CD4-positive, CD25-positive, alpha-beta regulatory T cell (primary cell): ENCODE measurements around the gene APOM. TPM values are rescaled to one million over a fixed set of nuclear protein-coding genes. Genes with fewer than 3 reads are reported as not detected.

ENCODE experiments used
- ATAC-seq, 2 donors: fragments of 150-1000 bp; cut with Tn5 transposase; one replicate each; pipeline ENCODE4 v1.10.0; 2021; ENCODE audit warnings: low read depth in 2 of 2, moderate number of reproducible peaks in 2 of 2, moderate library complexity in 1 of 2
- DNase-seq, 3 donors: peaks; one replicate each; pipeline versions ENCODE4 v3.0.0 to v3.0.0-alpha.2; 2012 to 2022; ENCODE audit warnings: mixed read lengths in 1 of 3
- H3K27ac ChIP-seq: one replicate; pipeline ENCODE4 v1.7.0; 2013; ENCODE audit warnings: mild to moderate bottlenecking, low read length; ENCODE audit not compliant: insufficient read depth, poor library complexity, severe bottlenecking
- H3K27me3 ChIP-seq: one replicate; pipeline ENCODE4 v1.7.0; 2013; ENCODE audit warnings: low read length; ENCODE audit not compliant: control insufficient read depth, insufficient read depth
- H3K36me3 ChIP-seq: one replicate; pipeline ENCODE4 v1.7.0; 2013; ENCODE audit warnings: mild to moderate bottlenecking, low read length, moderate library complexity; ENCODE audit not compliant: control insufficient read depth, insufficient read depth
- H3K4me1 ChIP-seq: 2 replicates; pipeline ENCODE4 v1.7.0; 2013; ENCODE audit warnings: mild to moderate bottlenecking, low read length; ENCODE audit not compliant: insufficient read depth, control insufficient read depth, poor library complexity, severe bottlenecking
- H3K4me3 ChIP-seq: one replicate; pipeline ENCODE4 v1.7.0; 2013; ENCODE audit warnings: low read depth, mild to moderate bottlenecking, low read length, moderate library complexity
- H3K9me3 ChIP-seq, 2 experiments: 1 replicate in 1 of 2; 2 replicates in 1 of 2; pipeline ENCODE4 v1.7.0; 2013; ENCODE audit warnings: low read length in 2 of 2, mild to moderate bottlenecking in 1 of 2, moderate library complexity in 1 of 2; ENCODE audit not compliant: control insufficient read depth in 2 of 2
- H3K27ac Mint-ChIP-seq, 3 donors: one replicate each; pipeline ENCODE4 v1.8.0; 2020 to 2022; ENCODE audit warnings: mild to moderate bottlenecking in 3 of 3, mixed read lengths in 3 of 3, moderate library complexity in 2 of 3
- H3K27me3 Mint-ChIP-seq: one replicate; pipeline ENCODE4 v1.8.0; 2022; ENCODE audit warnings: mild to moderate bottlenecking, mixed read lengths
- H3K36me3 Mint-ChIP-seq: one replicate; pipeline ENCODE4 v1.8.0; 2020; ENCODE audit warnings: mixed read lengths
- H3K4me1 Mint-ChIP-seq, 4 donors: one replicate each; pipeline ENCODE4 v1.8.0; 2020 to 2022; ENCODE audit warnings: mixed read lengths in 4 of 4, mild to moderate bottlenecking in 1 of 4
- H3K4me3 Mint-ChIP-seq, 4 donors: one replicate each; pipeline ENCODE4 v1.8.0; 2020 to 2022; ENCODE audit warnings: mild to moderate bottlenecking in 4 of 4, mixed read lengths in 4 of 4, moderate library complexity in 3 of 4
- H3K9me3 Mint-ChIP-seq, 7 donors: one replicate each; pipeline ENCODE4 v1.8.0; 2020 to 2022; ENCODE audit warnings: mixed read lengths in 7 of 7, mild to moderate bottlenecking in 3 of 7, moderate library complexity in 2 of 7
- polyA plus RNA-seq, 4 donors: library from polyadenylated mRNA; unstranded; fragments of 300-500 nt; fragmentation: Illumina TruSeq; gene quantifications; one replicate each; pipeline ENCODE4 v1.2.3, GENCODE V29; 2021
- total RNA-seq: library from RNA; stranded (reverse); gene quantifications from one replicate; pipeline ENCODE4 v1.2.3, GENCODE V29; 2022

APOM gene
- total and polyA plus RNA-seq, 5 donors from 2014 or later, result 1.7 to 4.1 (median 2.6) TPM

GRCh38 chr6:31654574-31655348 is 933 bp upstream of the APOM start:
- ATAC-seq (no peak), DNase-seq (no peak)
- Histone ChIP-seq H3K9me3 (no peaks in the 10 kb centered on the region), H3K4me3 (no peak overlapping the region), H3K27ac (no peak overlapping the region), H3K4me1 (peaks cover 50% of the 10 kb centered on the region), H3K27me3 (no peaks in the 10 kb centered on the region), H3K36me3 (peaks cover 17% of the 10 kb centered on the region)
- H3K36me3 Mint-ChIP-seq, result peaks cover 15% of the 10 kb centered on the region
- peaks cover 4 to 78% (median 45%) of the 10 kb centered on the region in 4 donors for H3K4me1 Mint-ChIP-seq
- H3K27ac Mint-ChIP-seq, result no peak overlapping the region
- peaks cover 0 to 7% (median 0%) of the 10 kb centered on the region in 7 donors for H3K9me3 Mint-ChIP-seq
- H3K27me3 Mint-ChIP-seq, result peaks cover 8% of the 10 kb centered on the region
- H3K4me3 Mint-ChIP-seq, result peak overlapping the region in 3 of 4 donors; percentile 56 to 99 (median 59)

- DNase-seq, result peak in 2 of 3 donors; percentile 23 to 58
Measured at GRCh38 chr6:31657406-31658157, 1.9 kb downstream of the APOM start.

GRCh38 chr6:31658158-31658688 is 2.5 kb downstream of the APOM start:
- no peaks in the 10 kb centered on the region for H3K9me3 Mint-ChIP-seq
- H3K4me1 Mint-ChIP-seq, result peaks cover 4 to 78% (median 43%) of the 10 kb centered on the region in 4 donors
- H3K27ac Mint-ChIP-seq, result peak overlapping the region; percentile 90 to 94 (median 93)
- no peaks in the 10 kb centered on the region for H3K9me3 ChIP-seq
- H3K27me3 Mint-ChIP-seq, result no peaks in the 10 kb centered on the region
- H3K4me3 Mint-ChIP-seq, result peak overlapping the region; percentile 90 to 99 (median 93)
- peaks cover 15% of the 10 kb centered on the region for H3K36me3 Mint-ChIP-seq
- DNase-seq (no peak), ATAC-seq (no peak)
- no peak overlapping the region for H3K4me3 ChIP-seq
- H3K27me3 ChIP-seq, result no peaks in the 10 kb centered on the region
- peak overlapping the region; percentile 76 for H3K27ac ChIP-seq
- H3K4me1 ChIP-seq, result peaks cover 61% of the 10 kb centered on the region
- peaks cover 22% of the 10 kb centered on the region for H3K36me3 ChIP-seq

More at GRCh38 chr6:31657406-31658157, 1.9 kb downstream of the APOM start:
- no peak for ATAC-seq
- Histone ChIP-seq H3K4me3 (no peak overlapping the region), H3K27me3 (no peaks in the 10 kb centered on the region), H3K36me3 (peaks cover 22% of the 10 kb centered on the region), H3K27ac (peak overlapping the region; percentile 76), H3K9me3 (no peaks in the 10 kb centered on the region), H3K4me1 (peaks cover 57% of the 10 kb centered on the region)
- peaks cover 5% of the 10 kb centered on the region for H3K27me3 Mint-ChIP-seq
- H3K36me3 Mint-ChIP-seq, result peaks cover 15% of the 10 kb centered on the region
- H3K27ac Mint-ChIP-seq, result peak overlapping the region; percentile 48 to 93 (median 85)
- H3K9me3 Mint-ChIP-seq, result no peaks in the 10 kb centered on the region
- peak overlapping the region; percentile 61 to 99 (median 93) for H3K4me3 Mint-ChIP-seq
- H3K4me1 Mint-ChIP-seq, result peaks cover 4 to 78% (median 44%) of the 10 kb centered on the region in 4 donors

- H3K36me3 ChIP-seq, result peaks cover 22% of the 10 kb centered on the region
- no peaks in the 10 kb centered on the region for H3K27me3 Mint-ChIP-seq
- peaks cover 18% of the 10 kb centered on the region for H3K36me3 Mint-ChIP-seq
- peak overlapping the region; percentile 88 to 94 (median 93) for H3K27ac Mint-ChIP-seq
- H3K4me1 ChIP-seq, result peaks cover 64% of the 10 kb centered on the region
- peak overlapping the region; percentile 76 for H3K27ac ChIP-seq
- DNase-seq (no peak), ATAC-seq (no peak)
- H3K4me3 Mint-ChIP-seq, result peak overlapping the region; percentile 92 to 99 (median 96)
- H3K27me3 ChIP-seq, result no peaks in the 10 kb centered on the region
- peaks cover 4 to 83% (median 51%) of the 10 kb centered on the region in 4 donors for H3K4me1 Mint-ChIP-seq
- peak overlapping the region; percentile 90 for H3K4me3 ChIP-seq
- no peaks in the 10 kb centered on the region for H3K9me3 Mint-ChIP-seq
- H3K9me3 ChIP-seq, result no peaks in the 10 kb centered on the region
Measured at GRCh38 chr6:31658983-31659648, 3.4 kb downstream of the APOM start.

DNA sequence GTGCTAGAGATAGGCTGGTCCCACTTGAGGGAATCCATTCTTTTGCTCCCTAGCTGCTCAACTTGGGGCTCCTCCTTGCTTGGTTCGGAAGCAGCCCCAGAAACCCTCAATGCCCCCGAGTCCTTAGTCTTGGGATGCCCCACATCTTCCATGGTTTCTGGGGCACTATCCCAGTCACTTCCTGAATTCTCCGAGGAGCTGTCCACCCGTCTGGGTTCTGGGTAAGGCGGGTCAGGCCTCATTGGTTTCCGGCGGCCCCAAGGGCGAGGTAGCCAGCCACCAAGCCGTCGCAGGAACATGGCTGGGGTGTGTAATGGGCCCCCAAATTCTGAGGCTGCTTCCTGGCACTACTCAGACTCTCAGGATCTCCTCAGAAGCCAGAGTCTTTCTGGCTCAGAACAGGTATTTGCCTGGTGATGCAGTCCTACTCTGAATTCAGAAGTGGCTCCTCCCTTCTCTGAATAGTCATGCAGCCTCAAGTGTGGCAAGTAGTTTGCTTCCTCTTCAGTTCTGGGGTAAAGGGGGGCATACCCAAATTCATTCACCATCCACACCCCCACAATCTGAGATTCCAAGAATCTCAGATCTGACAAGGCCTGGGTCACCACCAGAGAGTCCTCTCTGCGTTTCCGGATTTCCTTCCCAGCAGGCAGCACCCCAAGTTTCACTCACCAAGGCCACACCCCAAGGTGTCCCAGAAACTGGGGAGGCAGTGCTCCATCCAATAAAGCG is 4.1 kb downstream of the APOM start:
- H3K36me3 ChIP-seq, result peaks cover 22% of the 10 kb centered on the region
- H3K4me1 ChIP-seq, result peaks cover 70% of the 10 kb centered on the region
- H3K27me3 Mint-ChIP-seq, result no peaks in the 10 kb centered on the region

DNA sequence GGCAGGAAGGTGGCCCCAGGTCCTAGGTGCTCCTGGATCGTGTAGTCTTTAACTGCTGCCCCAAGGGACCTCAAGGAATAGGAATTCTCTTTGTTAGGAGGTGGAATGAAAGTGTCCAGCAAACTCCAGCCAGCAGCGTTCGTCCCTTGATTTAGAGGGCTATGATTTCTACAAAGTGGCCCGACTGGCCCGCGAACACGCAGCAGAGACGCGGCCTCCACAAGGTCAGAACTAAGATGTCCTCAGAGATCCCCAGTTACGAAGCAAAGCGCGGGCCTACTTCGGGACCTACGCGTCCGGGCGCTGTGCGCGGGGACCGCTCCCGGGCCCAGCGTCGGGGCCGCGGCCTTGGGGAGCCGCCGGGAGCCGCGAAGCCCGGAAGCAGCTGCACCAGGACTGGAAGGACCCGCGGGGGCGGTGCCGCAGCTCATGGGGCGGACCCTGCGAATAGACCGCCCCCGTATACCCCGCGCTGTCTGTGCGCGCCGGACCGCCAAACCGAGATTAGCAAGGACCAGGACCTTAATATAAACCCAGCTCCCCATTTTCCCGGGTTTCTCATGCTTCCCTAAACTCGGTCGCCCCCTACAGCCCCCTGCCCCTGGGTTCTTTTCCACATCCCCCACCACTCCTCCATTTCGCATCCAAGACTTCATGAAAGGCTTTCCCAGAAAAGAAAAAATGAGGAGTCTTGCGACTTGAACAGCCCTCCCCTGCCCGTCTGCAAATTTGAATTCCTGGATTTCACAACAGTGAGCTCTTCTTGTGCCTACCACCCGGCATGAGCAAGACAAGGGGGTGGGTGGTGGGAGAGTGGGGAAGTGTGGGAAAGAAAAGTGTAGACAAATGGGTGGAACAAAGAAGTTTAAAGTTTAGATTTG is 4.9 kb downstream of the APOM start, which contains the start of gene C6orf47:
C6orf47 (minus strand) TSS at position 398 of the 881 bp plus-strand sequence. CDS start 831 bp downstream, outside the sequence.
- no peaks in the 10 kb centered on the region for H3K27me3 ChIP-seq
- H3K36me3 Mint-ChIP-seq, result peaks cover 17% of the 10 kb centered on the region
- H3K9me3 ChIP-seq, result no peaks in the 10 kb centered on the region
- H3K9me3 Mint-ChIP-seq, result no peaks in the 10 kb centered on the region
- peaks cover 0 to 88% (median 58%) of the 10 kb centered on the region in 4 donors for H3K4me1 Mint-ChIP-seq
- no peaks in the 10 kb centered on the region for H3K27me3 Mint-ChIP-seq
- peak within 1 kb of the TSS; percentile 93 to 95 (median 94) for H3K27ac Mint-ChIP-seq
- peak within 1 kb of the TSS; percentile 92 to 99 (median 96) for H3K4me3 Mint-ChIP-seq
- ATAC-seq (peak; percentile 65 to 70), DNase-seq (peak; percentile 70 to 85 (median 72))
- H3K4me3 ChIP-seq, result peak within 1 kb of the TSS; percentile 90
- H3K27ac ChIP-seq, result peak within 1 kb of the TSS; percentile 76
- H3K36me3 ChIP-seq, result peaks cover 22% of the 10 kb centered on the region
- H3K4me1 ChIP-seq, result peaks cover 70% of the 10 kb centered on the region

More for the DNA sequence above, 4.1 kb downstream of the APOM start:
- H3K4me3 ChIP-seq, result peak overlapping the region; percentile 90
- H3K9me3 ChIP-seq, result no peaks in the 10 kb centered on the region
- Mint-ChIP-seq H3K9me3 (no peaks in the 10 kb centered on the region), H3K27ac (peak overlapping the region; percentile 93 to 95 (median 94)), H3K4me1 (peaks cover 0 to 90% (median 57%) of the 10 kb centered on the region in 4 donors), H3K4me3 (peak overlapping the region; percentile 92 to 99 (median 96)), H3K36me3 (peaks cover 20% of the 10 kb centered on the region)
- H3K27ac ChIP-seq, result peak overlapping the region; percentile 76
- ATAC-seq (peak; percentile 38 to 48), DNase-seq (peak in 2 of 3 donors; percentile 21 to 72)
- no peaks in the 10 kb centered on the region for H3K27me3 ChIP-seq
